GM18909 (cell line): ENCODE results near the gene LSP1.
"Not testable (repeated sequence)": the region's sequence is repeated elsewhere in the genome, so short reads cannot be mapped to it uniquely, and the experiment has no call there.

ENCODE experiments used
- ATAC-seq: cut with Tn5 transposase; IDR thresholded peaks from one replicate; pipeline ENCODE4 v1.9.1; 2021; ENCODE audit warnings: mild to moderate bottlenecking; ENCODE audit not compliant: unreplicated experiment, poor library complexity

The LSP1 gene

DNA sequence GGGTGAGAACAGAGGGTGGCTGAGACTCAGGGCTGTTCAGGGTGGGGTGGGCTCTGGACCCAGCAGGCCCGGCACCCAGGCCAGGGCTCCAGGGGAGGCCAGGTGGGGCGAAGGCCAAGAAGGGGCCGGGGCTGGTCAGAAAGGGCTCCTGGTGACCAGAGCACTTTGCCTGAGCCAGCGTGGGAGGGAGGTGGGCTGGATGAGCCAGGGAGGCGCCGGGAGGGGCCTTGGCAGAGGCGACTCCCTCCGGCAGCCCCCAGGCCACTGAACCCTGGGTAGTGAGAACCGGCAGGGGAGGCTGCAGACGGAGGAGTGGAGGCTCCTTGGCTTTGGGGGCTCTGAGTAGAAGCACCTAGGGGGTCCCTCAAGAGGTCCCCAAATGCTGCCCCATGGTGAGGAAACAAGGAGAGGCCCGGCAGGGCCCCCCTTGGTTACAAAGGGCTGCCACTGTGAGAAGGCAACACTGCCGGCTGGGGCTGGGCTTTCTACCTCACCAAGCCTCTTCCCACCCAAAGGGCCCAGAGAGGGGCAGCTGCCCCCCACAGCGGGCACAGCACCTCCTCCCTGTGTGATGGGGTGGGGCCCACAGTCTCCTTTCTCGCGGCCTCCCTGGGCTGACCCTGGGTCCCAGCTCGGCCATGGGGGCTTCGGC lies 21.7 kb downstream of the LSP1 start:
- not testable (repeated sequence) for ATAC-seq

DNA sequence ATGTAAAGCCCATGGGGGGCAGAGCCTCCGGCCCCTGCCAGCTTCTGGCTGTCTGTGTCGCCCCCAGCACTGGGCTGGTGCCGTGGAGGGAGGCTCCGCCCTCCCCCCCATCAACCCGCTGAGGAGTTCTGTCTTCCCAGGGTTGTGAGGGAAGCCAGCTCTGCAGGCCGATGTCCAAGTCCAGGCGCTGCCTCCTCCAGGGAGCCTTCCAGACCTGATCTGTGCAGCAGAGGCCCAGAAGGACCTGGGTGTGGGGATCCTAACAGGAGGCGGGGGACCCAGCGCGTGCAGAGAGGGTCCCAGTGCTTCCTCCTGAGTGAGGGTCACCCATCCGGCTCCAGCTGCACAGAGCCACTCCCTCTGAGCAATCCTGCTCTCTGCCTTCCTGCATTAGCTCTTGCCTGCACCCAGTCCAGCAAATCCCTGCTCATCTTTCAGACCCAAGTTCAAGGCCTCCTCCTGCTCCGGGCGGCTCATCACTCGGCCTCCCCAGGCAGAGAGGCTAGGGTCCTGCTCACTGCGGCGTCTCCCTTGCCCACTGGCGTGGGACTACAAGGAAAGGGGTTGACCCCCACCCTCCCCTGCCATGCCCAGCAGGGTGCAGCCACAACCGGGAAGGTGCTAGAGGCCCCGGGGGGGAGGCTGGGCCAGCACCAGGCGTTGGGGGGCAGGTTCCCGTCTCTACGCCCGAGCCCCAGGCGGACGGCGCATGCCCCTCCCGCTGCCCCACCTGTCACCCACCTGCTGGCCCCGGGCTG lies 22.4 kb downstream of the LSP1 start:
- no peak for ATAC-seq

DNA sequence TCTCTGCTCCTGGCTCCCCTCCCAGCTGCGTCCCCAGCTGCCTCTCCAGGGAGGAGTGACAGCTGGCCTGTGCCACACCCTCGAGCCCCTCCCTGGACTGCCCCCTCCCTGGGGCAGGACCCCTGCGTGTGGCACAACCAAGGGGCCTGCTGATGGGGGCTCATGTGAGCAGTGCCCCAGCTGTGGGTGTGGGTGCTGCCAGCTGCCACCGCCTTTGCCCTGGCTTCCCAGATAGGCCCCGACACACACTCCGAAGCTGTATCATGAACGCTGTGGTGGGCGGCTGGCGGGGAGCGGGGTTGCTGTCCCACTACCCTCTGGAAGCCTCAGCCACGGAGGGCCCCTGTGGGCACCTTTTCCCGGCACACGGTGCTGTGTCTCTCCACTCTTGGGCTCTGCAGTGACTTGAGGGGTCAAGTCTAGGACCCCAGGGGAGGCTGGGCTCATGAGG lies 23.0 kb downstream of the LSP1 start:
- not testable (repeated sequence) for ATAC-seq

DNA sequence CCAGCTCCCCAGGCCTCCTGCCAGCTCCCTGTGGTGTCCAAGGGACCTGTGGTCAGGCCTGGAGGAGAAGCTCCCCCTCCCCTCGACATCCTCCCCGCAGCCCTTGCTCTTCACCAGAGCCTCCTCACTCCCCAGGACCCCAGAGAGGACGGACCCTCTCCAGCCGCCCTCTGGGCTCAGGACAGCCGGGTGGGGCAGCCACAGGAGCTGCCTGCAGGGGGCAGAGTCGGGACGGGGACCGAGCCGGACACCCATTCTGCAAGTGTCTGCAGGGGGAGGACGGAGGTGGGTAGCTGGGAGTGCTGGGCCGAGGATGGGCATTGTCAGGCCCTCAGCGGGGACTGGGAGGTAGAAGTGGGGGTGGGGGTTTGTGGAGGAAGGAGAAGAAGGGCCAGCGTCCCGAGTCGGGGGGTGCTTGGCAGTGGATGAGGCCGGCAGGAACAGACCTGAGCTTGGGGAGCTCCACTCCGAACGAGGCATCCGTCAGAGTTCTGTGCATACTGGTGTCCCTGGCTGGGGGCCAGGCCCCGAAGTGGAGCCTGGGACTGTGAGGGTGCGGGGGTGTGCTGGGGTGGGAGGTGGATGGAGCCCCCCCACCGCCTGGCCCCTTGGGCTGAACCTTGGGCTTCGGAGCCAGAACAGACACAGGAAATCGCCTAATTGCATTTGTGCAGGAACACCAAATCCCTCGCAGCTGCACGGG lies 23.6 kb downstream of the LSP1 start:
- no peak for ATAC-seq

- ATAC-seq = no peak
Observed at GRCh38 chr11:1877211-1878136, 24.6 kb downstream of the LSP1 start.

- no peak for ATAC-seq
Observed at GRCh38 chr11:1878137-1879031, 25.5 kb downstream of the LSP1 start.

DNA sequence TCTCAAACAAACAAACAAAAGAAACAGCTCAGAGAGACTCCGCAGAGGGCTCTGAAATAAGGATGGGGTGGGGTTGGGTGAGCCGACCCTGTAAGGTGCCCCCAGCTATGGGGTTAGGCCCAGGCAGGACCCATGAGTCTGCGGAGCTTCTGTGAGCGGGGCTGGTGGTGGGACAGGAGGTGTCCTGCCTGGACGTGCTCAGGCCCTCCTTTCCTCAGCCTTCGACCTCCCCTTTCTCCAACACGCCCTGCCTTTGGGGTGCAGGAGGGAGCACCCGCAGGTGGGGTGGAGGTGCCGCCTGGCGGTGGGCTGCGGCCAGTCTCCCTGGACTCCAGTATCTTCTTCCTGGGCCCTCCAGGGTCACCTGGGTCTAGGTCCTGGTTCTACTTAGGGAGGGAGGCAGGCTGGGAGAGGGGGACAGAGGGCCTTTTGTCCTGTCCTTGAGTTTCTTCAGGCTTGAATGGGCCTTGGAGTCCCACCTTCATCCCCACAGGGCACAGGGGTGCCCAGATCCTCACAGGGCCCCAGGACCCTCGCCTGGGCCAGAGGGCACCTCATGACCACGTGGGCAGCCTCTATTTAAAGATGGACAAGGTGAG lies 26.6 kb downstream of the LSP1 start:
- no peak for ATAC-seq

- no peak for ATAC-seq
Observed at GRCh38 chr11:1879941-1880720, 27.2 kb downstream of the LSP1 start.

- ATAC-seq = no peak
Observed at GRCh38 chr11:1880746-1881441, 28.0 kb downstream of the LSP1 start.

DNA sequence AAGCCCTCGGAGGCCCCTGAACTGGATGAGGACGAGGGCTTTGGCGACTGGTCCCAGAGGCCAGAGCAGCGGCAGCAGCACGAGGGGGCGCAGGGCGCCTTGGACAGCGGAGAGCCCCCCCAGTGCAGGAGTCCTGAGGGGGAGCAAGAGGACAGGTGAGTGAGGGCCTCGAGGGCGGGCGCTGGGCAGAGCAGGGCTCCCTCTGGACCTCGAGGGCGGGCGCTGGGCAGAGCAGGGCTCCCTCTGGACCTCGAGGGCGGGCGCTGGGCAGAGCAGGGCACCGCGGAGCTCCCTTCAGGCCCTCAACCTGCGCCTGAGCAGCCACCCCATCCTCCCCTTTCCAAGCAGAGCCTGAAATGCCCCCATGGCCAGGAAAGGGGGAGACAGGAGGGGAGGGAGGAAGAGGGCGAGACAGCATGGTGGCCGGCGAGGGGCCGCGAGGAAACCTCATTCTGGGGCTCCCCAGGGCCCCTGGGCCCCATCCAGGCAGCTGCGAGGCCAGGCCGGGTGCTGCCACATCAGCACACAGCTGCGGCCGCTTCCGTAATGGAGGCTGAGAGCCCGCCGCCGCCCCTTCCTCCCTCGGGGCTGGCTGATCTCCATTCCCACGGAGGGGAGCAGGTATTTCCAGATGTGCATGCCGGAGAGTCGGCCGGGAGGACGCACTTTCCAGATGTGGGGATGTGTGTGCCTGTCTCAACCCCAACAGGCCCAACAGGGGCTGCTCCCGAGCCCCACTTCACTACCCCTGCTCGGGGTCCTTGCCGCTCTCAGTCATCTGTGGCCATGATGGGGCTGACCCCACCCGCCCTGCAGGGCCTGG lies 28.8 kb downstream of the LSP1 start:
- no peak for ATAC-seq

- peak; percentile 58 for ATAC-seq
Observed at GRCh38 chr11:1882265-1883238, 29.7 kb downstream of the LSP1 start.

DNA sequence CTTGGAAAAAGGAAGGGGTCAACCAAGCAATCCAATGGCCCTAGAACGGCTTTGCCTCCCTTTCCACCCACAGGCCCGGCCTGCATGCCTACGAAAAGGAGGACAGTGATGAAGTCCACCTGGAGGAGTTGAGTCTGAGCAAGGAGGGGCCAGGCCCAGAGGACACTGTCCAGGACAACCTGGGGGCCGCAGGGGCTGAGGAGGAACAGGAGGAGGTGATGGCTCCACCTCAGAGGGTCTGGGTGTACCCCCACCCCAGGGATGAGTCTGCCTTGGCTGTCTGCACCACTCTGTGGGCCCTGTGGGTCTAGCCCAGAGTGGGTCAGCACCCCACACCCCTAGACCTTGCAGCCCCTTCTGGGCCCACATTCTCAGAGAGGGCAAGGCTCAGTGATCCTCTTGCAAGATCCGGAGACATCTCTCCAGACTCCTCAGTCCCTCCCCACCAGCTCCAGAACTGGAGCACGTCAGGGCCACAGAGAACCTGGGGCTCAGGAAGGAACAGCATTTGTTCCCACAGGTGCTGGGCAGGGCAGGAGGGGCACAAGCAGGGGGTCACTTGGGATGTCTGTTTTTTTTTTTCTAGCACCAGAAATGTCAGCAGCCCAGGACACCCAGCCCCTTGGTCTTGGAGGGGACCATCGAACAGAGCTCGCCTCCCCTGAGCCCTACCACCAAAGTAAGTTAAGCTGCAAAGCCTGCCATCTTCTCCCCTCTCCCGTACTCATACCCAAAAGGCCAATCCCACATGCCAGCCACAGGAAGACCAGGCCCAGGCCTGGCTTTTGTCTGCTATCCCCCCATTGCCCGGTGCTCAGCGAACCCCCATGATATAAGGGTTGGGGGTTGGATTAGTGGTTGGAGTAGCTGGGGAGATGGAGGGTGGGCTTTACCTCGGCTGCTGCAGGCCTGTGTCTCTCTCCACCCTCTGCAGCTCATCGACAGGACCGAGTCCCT lies 30.7 kb downstream of the LSP1 start:
- ATAC-seq = no peak

DNA sequence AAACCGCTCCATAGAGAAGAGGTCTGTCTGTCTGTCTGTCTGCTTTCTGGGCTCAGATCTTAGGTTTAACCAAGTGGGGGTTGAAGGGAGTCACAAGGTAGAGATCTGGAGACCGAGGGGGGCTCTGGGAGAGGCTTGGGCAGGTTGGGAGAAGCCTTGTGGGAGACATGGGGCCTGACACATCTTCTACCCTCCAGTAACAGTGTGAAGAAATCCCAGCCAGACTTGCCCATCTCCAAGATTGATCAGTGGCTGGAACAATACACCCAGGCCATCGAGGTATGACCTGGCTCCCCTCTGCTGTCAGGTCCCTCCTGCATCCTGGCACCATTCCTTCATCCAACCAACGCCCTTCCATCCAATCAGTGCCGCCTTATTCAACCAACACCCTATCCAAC lies 31.4 kb downstream of the LSP1 start:
- ATAC-seq = no peak

- not testable (repeated sequence) for ATAC-seq
Observed at GRCh38 chr11:1886551-1886950, 33.7 kb downstream of the LSP1 start.
